ENCODE measurements around the gene SDHD. TPM values are rescaled to one million over a fixed set of nuclear protein-coding genes. Genes with fewer than 3 reads are reported as not detected.

The SDHD gene
- total RNA-seq (100 to 1,000 TPM; 154 to 164 TPM), polyA plus RNA-seq (100 to 1,000 TPM; 190 to 277 TPM)

GRCh38 chr11:112086422-112087191, at the start of gene SDHD, which contains the start of gene TIMM8B:
Gene SDHD (plus strand): TSS chr11:112086873. CDS start chr11:112086908, 35 bp downstream.
Gene TIMM8B (minus strand): TSS chr11:112086756. CDS start chr11:112086723, 33 bp downstream.
- peaks cover 10 to 54% (median 45%) of the 10 kb centered on the region in 4 donors for H3K36me3 ChIP-seq (ENCODE audit: control insufficient read depth in 4 of 4, insufficient read depth in 3 of 4, low read depth in 1 of 4, low read length in 3 of 4)
- under 1% methylated on average over 45 of the region's 45 CpGs for WGBS
- TF ChIP-seq FOXA1 (IDR thresholded peaks at IDR 0.05), result no peak
- no peak for TF ChIP-seq ATF3 (IDR thresholded peaks at IDR 0.05)
- TF ChIP-seq MAX (IDR thresholded peaks at IDR 0.05), result peak; percentile 78
- peak; percentile 51 to 53 for TF ChIP-seq RXRA (IDR thresholded peaks at IDR 0.05)
- peak; percentile 33 to 60 for TF ChIP-seq RAD21 (IDR thresholded peaks at IDR 0.05)
- no peak for TF ChIP-seq ZBTB33 (IDR thresholded peaks at IDR 0.05)
- peak; percentile 20 for TF ChIP-seq FOXA2 (IDR thresholded peaks at IDR 0.05)
- TF ChIP-seq HNF4G (IDR thresholded peaks at IDR 0.05), result no peak
- TF ChIP-seq NR2F2 (IDR thresholded peaks at IDR 0.05), result peak; percentile 61
- no peak for TF ChIP-seq TAF1 (conservative IDR thresholded peaks at IDR 0.05)
- TF ChIP-seq REST (IDR thresholded peaks at IDR 0.05), result peak; percentile 36
- peak; percentile 98 for TF ChIP-seq YY1 (IDR thresholded peaks at IDR 0.05)
- TF ChIP-seq SP1 (IDR thresholded peaks at IDR 0.05), result peak; percentile 37
- TF ChIP-seq EGR1 (IDR thresholded peaks at IDR 0.05; ENCODE audit: low read depth in 2 of 2), result no peak
- peak; percentile 29 to 33 for TF ChIP-seq HNF4A (conservative IDR thresholded peaks at IDR 0.05)
- TF ChIP-seq JUND (IDR thresholded peaks at IDR 0.05), result no peak
- TF ChIP-seq CTCF (IDR thresholded peaks at IDR 0.05; ENCODE audit: low read depth, low read length, missing input control), result peak; percentile 5
- peak; percentile 97 to 100 for TF ChIP-seq GABPA (IDR thresholded peaks at IDR 0.05 in 1 of 2, conservative IDR thresholded peaks at IDR 0.05 in 1 of 2)

More at GRCh38 chr11:112086422-112087191, at the start of gene SDHD, which contains the start of gene TIMM8B:
- H3K27me3 ChIP-seq (ENCODE audit: control insufficient read depth in 4 of 4, insufficient read depth in 4 of 4, low read length in 3 of 4), result no peaks in the 10 kb centered on the region
- peaks cover 3 to 26% (median 21%) of the 10 kb centered on the region in 4 donors for H3K4me1 ChIP-seq (ENCODE audit: control insufficient read depth in 4 of 4, insufficient read depth in 4 of 4, low read length in 3 of 4)
- peak within 1 kb of the TSS; percentile 89 to 97 for H3K9ac ChIP-seq (ENCODE audit: low read depth in 1 of 2, low read length in 2 of 2)
- peak; percentile 92 for DNase-seq (ENCODE audit: low spot score)
- H3K4me3 ChIP-seq (ENCODE audit: low read depth in 1 of 3, low read length in 3 of 3), result peak within 1 kb of the TSS; percentile 70 to 99 (median 80)
- no peaks in the 10 kb centered on the region for H3K9me3 ChIP-seq (ENCODE audit: control insufficient read depth in 4 of 4, low read length in 3 of 4)
- H3K27ac ChIP-seq (ENCODE audit: low read depth in 1 of 2, low read length in 2 of 2), result peak within 1 kb of the TSS; percentile 50 to 58

Measured in liver (tissue), 9 donors.